CD4-positive, alpha-beta T cell (primary cell): ENCODE measurements around the gene MAP3K6. TPM values are rescaled to one million over a fixed set of nuclear protein-coding genes. Genes with fewer than 3 reads are reported as not detected.
"Not testable (repeated sequence)": the region's sequence is repeated elsewhere in the genome, so short reads cannot be mapped to it uniquely, and the experiment has no call there.

Experiments
- ATAC-seq: fragments of 200-7000 bp; cut with Tn5 transposase; one replicate; pipeline ENCODE4 v1.10.0; 2022; ENCODE audit warnings: mild to moderate bottlenecking; ENCODE audit not compliant: poor library complexity
- CTCF ChIA-PET: fragments of 350-600 bp; sonication (Branson Sonifier 250); formaldehyde crosslinking; loops from one replicate; lab custom pipeline; 2021; ENCODE audit warnings: antibody characterized with exemption, inconsistent platforms; lab: Charles Lee
- POLR2A ChIA-PET: fragments of 350-600 bp; sonication (Branson Sonifier 250); formaldehyde crosslinking; loops from one replicate; lab custom pipeline; 2021; ENCODE audit warnings: antibody characterized with exemption, inconsistent platforms; lab: Charles Lee
- DNase-seq, 14 experiments: peaks; one replicate each; pipeline ENCODE4 v3.0.0-alpha.2; 2013 to 2020; ENCODE audit warnings: mixed read lengths in 2 of 14
- H3K27ac ChIP-seq, 2 donors: one replicate each; pipeline versions ENCODE4 v1.5.1 to v1.7.0; 2013; ENCODE audit warnings: low read length in 2 of 2, low read depth in 1 of 2, mild to moderate bottlenecking in 1 of 2
- H3K27me3 ChIP-seq, 2 experiments: 1 replicate in 1 of 2; 2 replicates in 1 of 2; pipeline versions ENCODE4 v1.6.1 to v1.7.0; 2013; ENCODE audit warnings: low read length in 2 of 2, control low read depth in 1 of 2, mild to moderate bottlenecking in 1 of 2, moderate library complexity in 1 of 2; ENCODE audit not compliant: insufficient read depth in 2 of 2, control insufficient read depth in 1 of 2
- H3K36me3 ChIP-seq: one replicate; pipeline ENCODE4 v1.6.1; 2013; ENCODE audit warnings: low read length, control low read depth; ENCODE audit not compliant: insufficient read depth
- H3K4me1 ChIP-seq: one replicate; pipeline ENCODE4 v1.6.1; 2013; ENCODE audit warnings: low read length, control low read depth; ENCODE audit not compliant: insufficient read depth
- H3K4me3 ChIP-seq: one replicate; pipeline ENCODE4 v1.5.1; 2013; ENCODE audit warnings: mild to moderate bottlenecking, low read length, moderate library complexity
- H3K9me3 ChIP-seq, 2 experiments: 1 replicate in 1 of 2; 2 replicates in 1 of 2; pipeline versions ENCODE4 v1.6.1 to v1.7.0; 2013; ENCODE audit warnings: low read length in 2 of 2, mild to moderate bottlenecking in 2 of 2, control low read depth in 1 of 2, moderate library complexity in 1 of 2; ENCODE audit not compliant: control insufficient read depth in 1 of 2, insufficient read depth in 1 of 2
- H3K27ac Mint-ChIP-seq: one replicate; pipeline ENCODE4 v1.8.0; 2020; ENCODE audit warnings: mixed read lengths
- H3K27me3 Mint-ChIP-seq: one replicate; pipeline ENCODE4 v1.8.0; 2021; ENCODE audit warnings: mixed read lengths
- H3K36me3 Mint-ChIP-seq: one replicate; pipeline ENCODE4 v1.8.0; 2021; ENCODE audit warnings: low read depth, mixed read lengths
- H3K4me1 Mint-ChIP-seq: one replicate; pipeline ENCODE4 v1.8.0; 2021; ENCODE audit warnings: low read depth, mixed read lengths
- H3K4me3 Mint-ChIP-seq: one replicate; pipeline ENCODE4 v1.8.0; 2020; ENCODE audit warnings: mild to moderate bottlenecking, mixed read lengths
- H3K9me3 Mint-ChIP-seq: one replicate; pipeline ENCODE4 v1.8.0; 2020; ENCODE audit warnings: mixed read lengths
- intact Hi-C, 2 experiments: fragments of 100-400 bp; cut with DNase I in 1 of 2; cut with micrococcal nuclease in 1 of 2; formaldehyde crosslinking; loops; one replicate each; pipeline versions ENCODE4 v1.15.1 to v1.9.0; 2023 to 2025; cut with DNase I, micrococcal nuclease
- total RNA-seq, 174 experiments: library from RNA in 2 of 174; stranded (reverse) in 2 of 174; gene quantifications; one replicate each; pipeline ENCODE4 v1.2.3 and lab custom pipeline; 2021 to 2026
- TF ChIP-seq, protein P1 (sequence below): fragments of 200-600 bp; IDR thresholded peaks from one replicate; pipeline ENCODE4 v1.8.0; 2022; ENCODE audit warnings: antibody characterized with exemption, mild to moderate bottlenecking

MAP3K6 gene
- total RNA-seq, 2 experiments from 2014 or later: 8.5 to 8.8 TPM

DNA sequence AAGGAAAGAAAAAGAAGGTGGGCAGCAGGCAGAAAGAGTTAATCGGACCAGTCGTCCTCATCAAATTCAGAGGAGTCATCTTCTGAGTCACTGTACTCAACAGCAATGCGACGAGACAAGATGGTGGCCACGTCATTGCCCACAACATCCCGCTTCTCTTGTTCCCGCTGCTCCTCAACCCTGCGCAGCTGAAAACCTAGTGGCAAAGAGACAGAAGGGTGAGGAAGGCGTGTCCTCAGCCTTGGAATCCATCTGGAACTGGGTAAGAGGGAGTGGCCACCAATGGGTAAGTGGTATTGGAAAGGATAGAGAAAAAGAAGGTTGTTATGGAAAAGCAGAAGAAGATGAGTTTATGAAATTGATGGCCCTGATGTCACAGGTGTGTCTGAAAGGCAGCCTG is 41.4 kb upstream of the MAP3K6 start:
- Histone ChIP-seq H3K36me3 (peaks cover 77% of the 10 kb centered on the region), H3K4me3 (no peak overlapping the region), H3K9me3 (no peaks in the 10 kb centered on the region), H3K4me1 (peaks cover 9% of the 10 kb centered on the region), H3K27ac (no peak overlapping the region), H3K27me3 (no peaks in the 10 kb centered on the region)
- CTCF ChIA-PET: no interaction called here
- ATAC-seq (no peak), DNase-seq (no peak)
- Mint-ChIP-seq H3K9me3 (no peaks in the 10 kb centered on the region), H3K27ac (no peak overlapping the region), H3K36me3 (peaks cover 71% of the 10 kb centered on the region), H3K4me1 (peaks cover 15% of the 10 kb centered on the region), H3K4me3 (no peak overlapping the region), H3K27me3 (no peaks in the 10 kb centered on the region)
- intact Hi-C loops: no loop called here
- TF ChIP-seq, protein P1, sequence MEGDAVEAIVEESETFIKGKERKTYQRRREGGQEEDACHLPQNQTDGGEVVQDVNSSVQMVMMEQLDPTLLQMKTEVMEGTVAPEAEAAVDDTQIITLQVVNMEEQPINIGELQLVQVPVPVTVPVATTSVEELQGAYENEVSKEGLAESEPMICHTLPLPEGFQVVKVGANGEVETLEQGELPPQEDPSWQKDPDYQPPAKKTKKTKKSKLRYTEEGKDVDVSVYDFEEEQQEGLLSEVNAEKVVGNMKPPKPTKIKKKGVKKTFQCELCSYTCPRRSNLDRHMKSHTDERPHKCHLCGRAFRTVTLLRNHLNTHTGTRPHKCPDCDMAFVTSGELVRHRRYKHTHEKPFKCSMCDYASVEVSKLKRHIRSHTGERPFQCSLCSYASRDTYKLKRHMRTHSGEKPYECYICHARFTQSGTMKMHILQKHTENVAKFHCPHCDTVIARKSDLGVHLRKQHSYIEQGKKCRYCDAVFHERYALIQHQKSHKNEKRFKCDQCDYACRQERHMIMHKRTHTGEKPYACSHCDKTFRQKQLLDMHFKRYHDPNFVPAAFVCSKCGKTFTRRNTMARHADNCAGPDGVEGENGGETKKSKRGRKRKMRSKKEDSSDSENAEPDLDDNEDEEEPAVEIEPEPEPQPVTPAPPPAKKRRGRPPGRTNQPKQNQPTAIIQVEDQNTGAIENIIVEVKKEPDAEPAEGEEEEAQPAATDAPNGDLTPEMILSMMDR: no peak
- POLR2A ChIA-PET: no interaction called here

DNA sequence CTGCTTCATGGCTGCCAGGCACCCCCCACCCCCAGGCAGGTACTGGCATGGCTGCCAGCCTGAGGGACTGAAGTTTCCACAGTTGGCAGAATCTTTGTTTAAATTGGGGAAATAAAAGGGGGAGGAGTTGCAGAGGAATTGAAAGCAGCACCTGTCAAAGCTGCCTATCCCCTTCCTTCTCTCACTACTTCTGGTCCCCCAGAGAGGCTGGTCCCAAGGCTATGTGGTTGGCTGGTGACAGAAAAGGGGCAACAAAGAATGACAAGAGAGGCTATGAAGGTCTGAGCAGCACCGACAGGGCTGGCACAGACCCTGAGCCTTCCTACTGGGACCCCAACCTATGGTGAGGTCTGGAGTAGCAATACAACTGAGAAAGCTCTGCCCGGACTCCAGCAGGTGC is 40.0 kb upstream of the MAP3K6 start:
- H3K9me3 ChIP-seq, POLR2A ChIA-PET, DNase-seq, H3K27ac Mint-ChIP-seq, H3K27me3 Mint-ChIP-seq, CTCF ChIA-PET, H3K4me3 ChIP-seq, H3K9me3 Mint-ChIP-seq, H3K4me3 Mint-ChIP-seq, intact Hi-C loops, H3K27ac ChIP-seq, H3K27me3 ChIP-seq, ATAC-seq: not testable (repeated sequence)
- Mint-ChIP-seq H3K36me3 (peaks cover 57% of the 10 kb centered on the region), H3K4me1 (peaks cover 25% of the 10 kb centered on the region)
- H3K36me3 ChIP-seq: peaks cover 63% of the 10 kb centered on the region
- peaks cover 16% of the 10 kb centered on the region for H3K4me1 ChIP-seq

DNA sequence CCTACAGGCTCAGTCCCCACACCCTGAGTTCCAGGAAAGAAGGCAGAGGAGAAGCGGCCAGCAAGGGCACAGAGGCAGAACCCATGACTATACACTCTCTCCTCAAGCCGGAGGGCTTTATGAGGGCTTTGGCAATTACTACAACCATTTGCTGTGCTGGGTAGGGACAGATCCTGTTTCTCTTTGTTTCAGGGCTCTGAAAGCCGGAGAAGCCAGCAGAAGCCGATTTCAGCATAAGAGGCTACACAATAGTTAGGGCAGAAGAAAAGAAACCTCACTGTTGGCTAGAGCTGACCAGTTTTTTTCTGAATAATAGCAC is 39.6 kb upstream of the MAP3K6 start:
- Mint-ChIP-seq H3K27ac (peak overlapping the region; percentile 24), H3K4me1 (peaks cover 28% of the 10 kb centered on the region), H3K4me3 (no peak overlapping the region), H3K36me3 (peaks cover 54% of the 10 kb centered on the region), H3K9me3 (no peaks in the 10 kb centered on the region), H3K27me3 (no peaks in the 10 kb centered on the region)
- ATAC-seq: no peak
- ChIA-PET POLR2A (no interaction called here), CTCF (no interaction called here)
- Histone ChIP-seq H3K27me3 (no peaks in the 10 kb centered on the region), H3K36me3 (peaks cover 58% of the 10 kb centered on the region), H3K27ac (no peak overlapping the region), H3K4me1 (peaks cover 16% of the 10 kb centered on the region), H3K4me3 (no peak overlapping the region), H3K9me3 (no peaks in the 10 kb centered on the region)
- DNase-seq: no peak
- intact Hi-C loops: no loop called here
- TF ChIP-seq, protein P1: no peak

DNA sequence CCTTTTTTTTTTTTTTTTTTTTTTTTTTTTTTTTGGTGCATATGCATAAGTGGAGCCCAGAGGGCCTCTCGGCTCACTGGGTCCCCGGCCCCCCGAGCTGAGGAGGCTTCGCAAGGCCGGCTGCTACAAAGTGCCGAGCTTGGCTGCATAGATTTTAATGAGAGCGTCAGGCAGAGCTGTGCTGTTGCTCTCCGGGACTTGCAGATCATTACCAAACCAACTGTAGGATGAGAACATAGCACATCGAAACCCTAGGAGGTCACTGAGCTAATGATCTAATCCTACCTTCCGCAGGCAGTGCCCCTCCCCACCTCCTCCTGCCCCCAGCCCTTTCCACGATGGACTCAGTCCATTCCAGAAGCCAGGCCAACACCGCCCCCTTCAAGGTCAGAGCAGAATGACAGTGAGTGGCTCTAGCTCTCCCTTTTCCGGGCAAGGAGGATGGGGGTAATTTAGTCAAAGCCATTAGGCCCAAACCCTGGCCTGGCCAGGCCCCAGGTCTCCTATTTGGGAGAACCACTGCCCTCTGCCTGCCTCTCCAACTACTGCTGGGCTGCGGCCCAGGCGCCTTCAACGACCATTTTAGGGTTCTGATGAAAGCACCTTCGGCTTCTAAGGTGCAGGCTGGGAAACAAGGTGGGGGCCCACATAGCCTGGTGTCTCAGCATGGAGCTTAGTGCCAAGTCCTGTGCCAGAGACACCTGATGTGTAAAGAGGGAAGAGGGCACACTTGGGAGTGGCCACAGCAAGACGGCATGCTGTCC is 39.0 kb upstream of the MAP3K6 start:
- H3K27me3 ChIP-seq, H3K9me3 Mint-ChIP-seq, H3K27me3 Mint-ChIP-seq, ATAC-seq, H3K27ac ChIP-seq, H3K4me3 ChIP-seq, H3K4me3 Mint-ChIP-seq, intact Hi-C loops, DNase-seq, H3K9me3 ChIP-seq, POLR2A ChIA-PET: not testable (repeated sequence)
- peaks cover 53% of the 10 kb centered on the region for H3K36me3 ChIP-seq
- H3K4me1 ChIP-seq: peaks cover 16% of the 10 kb centered on the region
- Mint-ChIP-seq H3K36me3 (peaks cover 48% of the 10 kb centered on the region), H3K4me1 (peaks cover 31% of the 10 kb centered on the region), H3K27ac (peak overlapping the region; percentile 24)
- CTCF ChIA-PET: interaction anchor here (1.0 to 1.1 kb wide), 2 partner anchors 59 to 109 kb away, joined by 3 read pairs; no protein-coding TSS in a partner anchor
